Skin of body (tissue), 2 donors: Measurements from ENCODE around the gene TTLL4. TPM values are rescaled to one million over a fixed set of nuclear protein-coding genes. Genes with fewer than 3 reads are reported as not detected.

Source experiments
- DNase-seq: peaks from one replicate; lab custom pipeline; 2025; lab: John Stamatoyannopoulos, UW
- total RNA-seq: library from RNA; depleted of rRNA; stranded (reverse); fragments of >200 nt; gene quantifications from one replicate; pipeline ENCODE4 v1.2.3, GENCODE V29; 2014

TTLL4 gene
- total RNA-seq, 1 donor from 2014 or later, result 20.6 TPM

DNA sequence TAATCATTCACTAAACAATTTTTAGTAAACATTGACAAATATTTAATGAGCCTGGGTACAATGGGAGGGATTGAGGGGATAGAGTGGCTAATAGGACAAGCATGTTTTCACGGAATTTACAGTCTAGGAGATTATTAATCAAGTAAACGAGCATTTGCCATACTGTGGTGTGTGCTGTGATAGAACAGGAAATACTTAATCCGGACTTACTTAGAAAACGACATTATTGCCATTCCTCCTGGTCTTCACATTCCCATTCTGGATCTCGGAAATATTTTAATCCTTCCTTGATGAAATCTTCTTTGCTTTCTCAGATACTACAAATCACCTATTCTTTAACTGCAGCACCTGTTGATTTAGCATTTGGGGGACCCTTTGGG is 905 bp downstream of the TTLL4 start:
- no peak for DNase-seq

DNA sequence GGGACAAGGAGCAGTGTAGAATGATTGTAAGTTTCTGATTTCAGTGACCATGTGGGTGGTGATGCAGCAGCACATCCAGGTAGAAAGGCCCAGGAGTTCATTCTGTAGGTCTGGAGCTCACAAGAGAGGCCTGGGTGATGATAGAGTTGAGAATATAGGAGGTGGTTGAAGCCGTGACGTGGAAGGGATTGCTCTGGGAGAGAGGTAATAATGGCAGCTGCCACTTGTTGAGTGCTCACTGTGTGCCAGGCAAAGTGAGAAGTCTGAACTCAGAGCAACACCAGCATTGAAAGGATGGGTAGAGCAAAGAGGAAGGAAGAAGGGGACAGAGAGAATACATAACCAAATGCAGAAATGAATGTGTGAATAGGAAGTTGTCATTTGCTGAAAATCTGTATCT is 3.3 kb downstream of the TTLL4 start:
- no peak for DNase-seq

DNA sequence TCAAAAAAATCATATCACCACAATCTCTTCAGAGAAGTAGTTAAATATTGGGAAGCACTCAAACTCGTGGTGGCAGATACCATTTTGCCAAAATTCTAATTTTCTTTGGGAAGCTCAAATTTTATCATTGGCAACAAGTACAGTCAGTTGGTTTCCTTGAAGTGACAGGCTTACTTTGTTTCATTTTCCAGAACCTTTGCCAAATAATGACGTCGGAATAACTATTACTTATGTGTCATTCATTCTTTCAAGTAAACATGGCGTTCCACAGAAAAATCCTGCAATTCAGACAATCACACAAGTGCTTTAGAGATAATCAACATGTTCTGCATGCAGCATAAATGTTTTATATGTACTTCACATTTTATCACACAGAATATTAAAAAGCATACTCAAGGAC is 5.4 kb downstream of the TTLL4 start:
- no peak for DNase-seq

DNA sequence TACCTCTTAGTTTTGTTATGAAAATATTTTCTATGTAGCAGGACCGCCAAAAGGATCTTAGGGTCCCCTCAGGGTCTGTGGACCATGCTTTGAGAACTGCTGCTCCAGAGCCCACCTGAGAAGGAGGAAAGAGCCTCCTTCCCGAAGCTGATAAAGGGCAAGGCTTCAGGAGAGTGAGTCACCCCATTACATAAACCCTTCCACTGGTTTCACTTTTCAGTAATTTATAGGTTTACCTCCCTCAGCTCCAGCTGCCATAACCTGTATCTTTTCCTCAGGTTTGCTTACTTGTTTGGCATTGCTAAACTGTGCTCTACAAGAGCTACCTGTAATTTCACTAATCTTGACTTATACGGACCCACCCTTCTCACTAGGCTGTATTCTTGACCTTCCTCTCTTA is 6.6 kb downstream of the TTLL4 start:
- DNase-seq, result no peak

DNA sequence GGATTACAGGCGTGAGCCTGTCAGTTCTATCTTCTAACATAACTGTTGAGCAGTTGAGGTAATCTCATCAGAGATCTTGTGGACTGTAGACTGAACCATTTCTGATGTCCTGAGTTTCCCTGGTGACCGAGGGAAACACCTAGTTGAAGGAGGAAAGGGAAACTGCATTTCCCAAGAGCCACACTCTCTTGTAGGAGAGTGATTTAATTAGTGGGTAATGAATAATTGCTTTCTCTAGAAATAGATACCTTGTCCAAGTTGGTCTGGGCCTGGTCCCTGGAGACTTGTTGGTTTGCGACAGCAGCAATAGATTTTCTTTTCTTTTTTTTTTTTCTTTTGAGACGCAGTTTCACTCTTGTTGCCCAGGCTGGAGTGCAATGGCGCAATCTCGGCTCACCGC is 7.4 kb downstream of the TTLL4 start:
- no peak for DNase-seq

DNA sequence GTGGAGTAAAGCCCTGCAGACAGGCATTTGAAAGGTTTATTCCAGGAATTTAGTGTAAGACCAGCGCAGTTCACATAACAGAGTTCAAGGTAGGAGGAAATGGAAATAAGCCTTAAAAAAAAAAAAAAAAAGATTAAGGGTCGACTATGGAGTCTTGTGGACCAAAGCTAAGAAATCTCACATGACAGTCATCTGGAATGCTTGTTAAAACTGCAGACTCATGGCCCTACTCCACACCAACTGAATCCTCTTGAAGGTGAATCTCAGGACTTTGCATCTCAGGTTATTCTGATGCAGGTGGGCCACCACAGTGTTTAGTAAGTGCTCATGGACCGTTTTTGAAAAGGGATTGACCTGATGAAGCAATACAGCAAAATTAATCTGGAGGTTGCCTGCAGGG is 8.8 kb downstream of the TTLL4 start:
- no peak for DNase-seq

DNA sequence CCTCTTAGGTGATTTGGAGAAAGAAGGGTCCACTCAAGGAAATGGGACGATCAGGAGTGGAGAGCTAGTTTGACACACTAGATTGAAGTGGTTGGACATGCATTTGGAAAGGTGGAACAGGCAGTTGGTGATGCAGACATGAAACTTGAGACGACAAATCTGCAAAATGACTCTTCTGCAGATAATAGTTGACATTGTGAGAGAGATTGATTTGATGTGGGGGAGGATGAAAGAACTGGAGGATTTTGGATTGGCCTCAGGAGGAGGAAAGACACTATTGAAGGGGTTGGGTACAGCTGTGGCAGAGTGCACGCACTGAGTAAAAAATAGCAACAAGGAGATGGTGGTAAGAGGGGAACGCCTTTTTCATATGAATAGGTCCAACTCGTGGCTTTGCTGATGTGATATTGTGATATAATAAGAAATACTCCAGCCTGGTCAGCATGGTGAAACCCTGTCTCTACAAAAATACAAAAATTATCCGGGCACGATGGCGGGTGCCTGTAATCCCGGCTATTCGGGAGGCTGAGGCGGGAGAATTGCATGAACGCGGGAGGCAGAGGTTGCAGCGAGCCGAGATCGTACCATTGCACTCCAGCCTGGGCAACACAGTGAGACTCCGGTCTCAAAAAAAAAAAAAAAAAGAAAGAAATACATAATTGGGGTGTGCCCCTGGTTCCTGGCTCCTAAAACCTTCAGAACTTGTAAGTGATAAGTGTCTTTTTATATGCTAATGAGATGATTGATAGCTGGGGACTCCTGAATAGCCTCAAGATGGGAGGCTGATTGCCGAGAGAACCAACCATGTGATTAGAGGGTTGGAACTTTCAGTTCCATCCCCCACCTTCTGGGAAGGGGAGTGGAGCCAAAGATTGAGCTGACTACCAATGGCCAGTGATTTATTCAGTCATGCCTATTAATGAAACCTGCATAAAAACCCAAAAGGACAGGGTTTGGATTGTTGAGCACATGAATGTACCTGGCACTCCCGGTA is 9.7 kb downstream of the TTLL4 start:
- no peak for DNase-seq

DNA sequence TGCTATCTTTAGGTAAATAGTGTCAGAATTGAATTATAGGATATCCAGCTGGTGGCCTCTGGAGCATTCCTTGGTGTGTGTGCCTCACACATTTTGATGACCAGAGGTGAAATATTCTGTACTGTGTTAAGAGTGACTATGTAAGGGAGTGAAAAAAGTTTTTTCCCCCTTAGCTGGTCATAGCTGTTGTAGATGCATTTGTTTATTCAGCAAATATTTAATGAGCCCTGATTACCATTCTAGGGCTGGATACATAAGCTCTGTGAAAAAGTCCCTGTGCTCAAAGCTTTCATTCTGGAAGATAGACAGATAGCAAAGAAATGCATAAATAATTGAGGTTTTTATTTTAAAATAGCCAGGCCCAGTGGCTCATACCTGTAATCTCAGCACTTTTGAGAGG is 10.9 kb downstream of the TTLL4 start:
- DNase-seq, result no peak

DNA sequence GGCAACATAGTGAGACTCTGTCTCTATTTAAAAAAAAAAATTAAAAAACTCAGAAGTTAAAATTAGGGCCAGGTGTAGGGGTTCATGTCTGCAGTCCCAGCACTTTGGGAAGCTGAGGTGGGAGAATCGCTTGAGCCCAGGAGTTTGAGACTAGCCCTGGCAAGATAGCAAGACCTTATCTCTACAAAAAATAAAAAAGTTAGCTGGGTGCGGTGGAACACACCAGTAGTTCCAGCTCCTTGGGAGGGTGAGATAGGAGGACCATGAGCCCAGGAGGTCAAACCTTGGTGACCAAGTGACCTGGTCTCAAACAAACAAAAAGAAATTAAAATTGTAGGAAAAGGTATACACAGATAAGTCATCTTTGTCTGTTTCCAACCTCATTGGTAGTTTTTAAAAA is 11.3 kb downstream of the TTLL4 start:
- no peak for DNase-seq

DNA sequence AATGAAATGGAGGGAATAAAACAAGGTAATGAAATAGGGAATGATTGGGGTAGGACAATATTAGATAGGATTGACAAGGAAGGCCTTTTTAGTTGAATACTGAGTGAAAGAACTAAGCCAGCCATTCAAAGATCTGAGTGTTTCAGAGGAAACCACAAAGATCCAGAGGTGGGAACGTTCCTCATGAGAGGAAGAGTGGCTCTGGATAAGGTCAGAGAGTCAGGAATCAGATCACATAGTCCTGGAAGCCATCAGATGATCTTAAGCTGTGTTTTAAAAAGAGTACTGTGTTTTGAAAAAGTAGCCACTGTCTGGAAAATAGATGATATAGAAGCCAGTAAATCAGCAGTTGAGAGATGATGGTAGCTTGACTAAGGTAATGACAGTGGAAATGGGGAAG is 11.8 kb downstream of the TTLL4 start:
- no peak for DNase-seq

DNA sequence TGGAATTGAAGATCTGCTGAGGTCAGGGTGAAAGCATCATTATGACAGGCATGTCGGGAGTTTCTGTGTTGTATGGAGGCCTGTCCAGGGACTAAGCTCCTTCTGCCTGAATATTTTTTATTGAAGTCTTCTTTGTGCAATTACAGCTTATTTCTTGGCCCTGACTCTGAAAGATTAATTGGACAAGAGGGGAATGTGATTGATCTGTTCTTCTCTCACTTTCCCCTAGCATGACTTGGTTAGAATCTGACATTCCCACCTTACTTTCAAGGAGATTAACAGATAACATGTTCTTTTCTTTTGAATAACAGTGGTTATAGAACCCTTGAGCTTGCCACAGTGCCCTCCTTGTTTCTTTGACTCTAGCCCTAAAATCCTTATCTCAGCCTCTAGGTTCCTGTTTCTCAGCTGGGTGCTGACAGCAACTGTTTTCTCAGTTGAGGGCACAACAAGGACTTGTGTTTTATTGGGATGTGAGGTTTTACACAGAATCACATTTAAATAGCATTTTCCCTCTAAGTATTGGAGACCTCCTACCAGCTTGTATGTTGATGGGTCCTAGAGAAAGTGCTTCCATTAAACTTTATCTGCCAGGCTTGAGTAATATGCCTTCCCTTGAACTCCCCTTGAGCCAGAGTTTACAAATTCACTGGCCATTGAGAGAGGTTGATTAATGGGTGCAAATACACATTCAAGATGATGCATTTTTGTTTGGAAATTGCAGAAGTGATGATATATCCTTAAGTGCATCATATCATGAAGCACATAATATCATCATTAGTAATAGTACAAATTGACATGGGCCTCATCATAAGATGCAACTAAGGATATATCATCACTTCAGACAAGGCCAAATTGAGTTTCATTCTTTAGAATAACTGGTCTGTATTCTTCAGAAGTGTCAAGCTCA is 12.5 kb downstream of the TTLL4 start:
- no peak for DNase-seq

DNA sequence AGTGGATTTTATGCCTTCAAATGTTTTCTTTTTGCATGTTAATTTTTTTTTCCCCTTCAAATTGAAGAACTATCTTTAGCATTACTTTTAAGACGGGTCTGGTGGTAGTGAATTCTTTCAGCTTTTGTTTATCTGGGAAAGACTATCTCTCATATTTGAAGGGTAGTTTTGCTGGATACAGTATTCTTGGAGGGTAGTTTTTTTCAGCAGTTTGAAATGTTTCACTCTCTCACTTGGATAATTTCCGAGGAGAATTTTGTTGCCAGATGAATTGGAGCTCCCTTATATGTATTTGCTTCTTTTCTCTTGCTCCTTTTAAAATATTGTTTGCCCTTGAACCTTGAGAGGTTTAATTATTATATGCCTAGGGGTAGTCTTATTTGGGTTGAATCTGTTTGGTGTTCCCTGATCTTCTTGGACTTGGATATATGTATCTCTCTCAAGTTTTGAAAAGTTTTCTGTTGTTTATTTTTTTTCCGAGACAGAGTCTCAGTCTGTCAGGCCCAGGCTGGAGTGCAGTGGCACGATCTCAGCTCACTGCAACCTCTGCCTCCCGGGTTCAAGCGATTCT is 15.5 kb downstream of the TTLL4 start:
- DNase-seq, result no peak

DNA sequence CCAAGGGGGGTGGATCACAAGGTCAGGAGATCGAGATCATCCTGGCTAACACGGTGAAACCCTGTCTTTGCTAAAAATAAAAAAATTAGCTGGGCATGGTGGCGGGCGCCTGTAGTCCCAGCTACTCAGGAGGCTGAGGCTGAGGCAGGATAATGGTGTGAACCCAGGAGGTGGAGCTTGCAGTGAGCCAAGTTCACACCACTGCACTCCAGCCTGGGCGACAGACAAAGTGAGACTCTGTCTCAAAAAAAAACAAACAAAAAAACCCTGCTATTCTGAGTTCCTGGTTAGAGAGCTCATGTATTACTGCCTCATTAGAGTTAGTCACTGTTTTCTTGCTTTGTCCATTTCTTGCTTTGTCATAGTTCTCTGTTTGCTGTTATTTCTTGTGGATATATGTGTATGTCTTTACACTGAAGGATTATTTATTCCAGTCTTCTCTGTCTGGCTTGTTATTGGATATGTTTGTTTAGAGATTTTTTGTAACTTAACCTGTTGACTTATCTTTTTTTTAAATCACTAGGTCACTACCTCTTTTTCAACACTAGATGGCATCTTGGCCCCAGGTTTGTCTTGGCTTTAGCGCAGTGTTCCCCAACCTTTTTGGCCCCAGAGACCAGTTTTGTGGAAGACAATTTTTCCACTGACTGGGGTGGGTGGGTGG is 17.0 kb downstream of the TTLL4 start:
- DNase-seq, result no peak

DNA sequence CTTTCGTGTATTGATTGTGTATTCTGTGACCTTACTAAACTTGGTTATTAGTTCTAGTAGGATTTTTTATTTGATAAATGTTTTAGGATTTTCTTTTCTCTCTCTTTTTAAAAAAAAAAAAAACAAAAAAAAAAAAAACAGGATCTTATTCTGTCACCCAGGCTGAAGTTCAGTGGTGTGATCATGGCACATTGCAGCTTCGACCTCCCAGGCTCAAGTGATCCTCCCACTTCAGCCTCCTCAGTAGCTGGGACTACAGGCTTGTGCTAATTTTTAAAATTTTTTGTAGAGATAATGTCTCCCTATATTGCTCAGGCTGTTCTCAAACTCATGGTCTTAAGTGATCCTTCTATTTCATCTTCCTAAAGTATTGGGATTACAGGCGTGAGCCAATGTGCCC is 19.0 kb downstream of the TTLL4 start:
- no peak for DNase-seq

DNA sequence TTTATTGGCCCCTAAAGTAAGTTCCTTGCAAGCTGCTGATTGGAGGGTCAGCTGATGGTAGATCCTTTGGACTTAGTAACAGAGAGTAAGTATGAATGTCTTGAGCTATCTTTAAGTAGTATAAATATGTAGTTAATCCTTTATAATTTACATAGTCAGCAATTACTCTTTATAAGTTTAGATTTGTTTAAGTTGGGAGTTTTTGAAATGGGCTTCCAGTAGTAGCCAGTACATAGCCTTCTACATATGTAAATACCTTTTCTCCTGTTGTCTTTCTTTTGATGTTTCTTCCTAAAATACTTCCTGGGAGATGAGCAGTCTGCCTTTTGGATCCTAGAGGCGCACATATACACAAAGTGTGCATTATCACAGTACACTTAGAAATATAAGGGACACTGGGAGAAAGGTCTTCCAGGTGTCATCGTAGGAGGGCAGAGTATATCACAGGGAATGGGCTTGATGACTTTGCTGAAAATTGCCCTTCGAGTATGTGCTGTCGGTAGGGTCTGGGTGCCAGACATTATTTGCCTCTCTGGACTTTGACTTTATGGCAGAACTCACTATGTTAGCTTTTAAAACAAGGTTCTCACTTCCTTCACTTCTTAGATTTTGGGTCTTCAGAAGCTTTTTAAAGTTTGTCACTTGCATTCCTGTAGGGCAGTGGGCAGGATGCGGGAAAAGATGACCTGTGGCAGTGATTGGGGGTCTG is 21.6 kb downstream of the TTLL4 start:
- DNase-seq, result no peak

DNA sequence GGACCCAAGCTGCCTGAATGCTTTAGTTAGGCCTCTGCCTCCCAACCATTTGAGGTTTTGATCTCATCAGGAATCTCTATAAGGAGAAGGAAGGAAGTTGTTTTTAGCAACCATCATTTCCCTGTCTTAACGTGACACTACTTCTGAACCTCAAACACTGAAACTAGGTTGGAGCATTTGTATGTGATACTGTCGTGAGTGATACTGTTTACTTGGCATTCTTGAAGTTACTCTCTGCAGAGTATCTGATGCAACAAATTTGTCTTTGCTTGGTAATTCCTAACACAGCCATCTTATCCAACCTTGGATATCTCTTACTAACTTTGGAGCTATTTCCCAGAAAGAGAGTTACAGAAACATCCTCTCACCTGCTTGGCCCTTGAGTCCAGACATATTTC is 22.1 kb downstream of the TTLL4 start:
- DNase-seq, result no peak

DNA sequence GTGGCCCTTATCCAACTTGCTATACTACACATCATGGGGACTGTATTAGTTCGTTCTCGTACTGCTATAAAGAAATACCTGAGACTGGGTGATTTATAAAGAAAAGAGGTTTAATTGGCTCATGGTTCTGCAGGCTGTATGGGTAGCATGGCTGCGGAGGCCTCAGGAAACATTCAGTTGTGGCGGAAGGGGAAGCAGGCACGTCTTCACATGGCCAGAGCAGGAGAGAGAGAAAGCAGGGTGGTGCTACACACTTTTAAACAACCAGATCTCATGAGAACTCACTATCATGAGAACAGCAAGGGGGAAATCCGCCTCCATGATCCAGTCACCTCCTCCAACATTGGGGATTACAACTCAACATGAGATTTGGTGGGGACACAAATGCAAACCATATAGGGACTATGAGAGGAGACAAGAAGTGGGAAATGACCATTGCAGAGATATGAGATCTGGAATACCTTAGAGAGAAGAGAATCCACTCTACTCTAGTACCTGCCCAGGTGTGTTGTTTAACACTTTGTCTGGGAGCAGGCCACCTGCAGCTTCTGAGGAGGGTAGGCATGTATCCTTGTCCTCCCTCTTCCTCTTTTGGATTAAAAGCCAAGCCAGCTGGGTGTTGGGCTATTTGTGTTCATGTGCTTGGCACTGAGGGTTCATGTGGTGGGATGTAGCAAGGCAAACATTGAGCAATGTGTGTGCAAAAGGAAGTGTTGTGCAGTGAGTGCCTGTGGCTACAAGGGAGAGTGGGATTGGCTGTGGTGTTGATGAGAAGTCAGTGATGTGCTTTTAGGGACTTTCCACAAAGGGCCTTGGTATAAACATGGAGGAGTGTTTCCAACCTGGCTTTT is 22.8 kb downstream of the TTLL4 start:
- no peak for DNase-seq

DNA sequence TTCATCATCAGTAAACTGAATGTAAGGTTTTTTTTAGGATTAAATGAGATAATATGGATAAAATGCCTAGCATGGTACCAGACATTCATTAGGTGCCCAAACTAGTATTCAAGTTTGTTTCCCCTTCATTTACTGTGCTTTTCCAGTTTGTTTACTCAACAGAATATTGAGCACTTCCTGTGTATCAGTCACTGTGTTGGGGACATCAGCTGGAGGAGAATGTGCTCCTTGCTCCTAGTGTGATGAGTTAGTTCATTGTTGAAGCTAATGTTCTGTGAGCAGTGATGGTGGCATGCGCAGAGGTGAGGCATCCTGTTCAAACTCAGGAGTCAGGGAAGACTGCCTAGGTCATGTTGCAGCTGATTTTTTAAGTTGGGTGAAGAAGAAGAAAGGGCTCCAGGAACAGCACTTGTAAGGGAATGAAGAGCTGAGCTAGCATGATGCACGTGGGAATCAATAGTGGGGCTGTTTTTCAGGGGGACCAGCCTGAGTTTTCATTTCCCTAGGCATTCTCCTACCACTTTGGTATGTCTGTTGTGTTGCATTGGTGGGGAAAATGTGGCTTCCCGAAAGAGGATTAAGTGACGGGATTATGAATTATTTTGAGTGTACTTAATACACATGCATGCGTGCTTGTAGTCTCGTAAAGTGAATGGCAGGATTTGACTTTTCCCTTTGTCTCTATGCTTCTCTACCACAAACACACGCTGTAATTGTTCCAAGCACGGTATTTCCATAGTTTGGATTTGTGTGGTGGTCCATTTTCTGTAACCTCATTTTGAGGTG is 23.7 kb downstream of the TTLL4 start:
- DNase-seq, result no peak

DNA sequence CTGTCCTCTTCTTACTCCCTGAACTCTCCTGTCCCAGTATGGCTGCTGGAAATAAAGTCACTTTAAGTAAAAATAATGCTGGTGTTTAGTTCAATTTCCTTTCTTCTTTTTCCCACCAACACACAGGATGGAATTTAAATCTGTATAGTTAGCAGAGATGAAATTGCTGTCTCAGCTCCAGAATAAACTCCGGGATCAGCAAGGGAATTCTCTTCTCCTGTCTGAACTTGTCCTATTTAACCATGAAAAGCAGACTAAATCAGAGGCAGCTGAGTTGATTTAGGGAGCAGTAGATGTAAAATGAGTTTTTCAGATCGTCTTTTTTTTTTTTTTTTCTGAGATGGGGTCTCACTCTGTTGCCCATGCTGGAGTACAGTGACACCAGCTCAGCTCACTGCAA is 25.9 kb downstream of the TTLL4 start:
- no peak for DNase-seq
